NOMO-1 (cell line): ENCODE results near the gene WDFY4.

Source experiments
- DNase-seq, 2 experiments: peaks; one replicate each; lab custom pipeline; 2025; ENCODE audit not compliant: unreplicated experiment in 2 of 2; lab: John Stamatoyannopoulos, UW

Gene WDFY4

GRCh38 chr10:48805848-48806247 is 121.2 kb downstream of the WDFY4 start:
- no peak for DNase-seq

- DNase-seq: no peak
Measured at GRCh38 chr10:48806342-48806741, 121.7 kb downstream of the WDFY4 start.

GRCh38 chr10:48807791-48808470 is 123.3 kb downstream of the WDFY4 start:
- DNase-seq: no peak

- no peak for DNase-seq
Measured at GRCh38 chr10:48809261-48809660, 124.6 kb downstream of the WDFY4 start.

GRCh38 chr10:48811461-48811860 is 126.8 kb downstream of the WDFY4 start:
- DNase-seq: no peak

GRCh38 chr10:48811917-48812316 is 127.2 kb downstream of the WDFY4 start:
- DNase-seq: no peak

GRCh38 chr10:48813291-48813690 is 128.6 kb downstream of the WDFY4 start:
- DNase-seq: no peak

- no peak for DNase-seq
Measured at GRCh38 chr10:48813825-48814224, 129.2 kb downstream of the WDFY4 start.

- DNase-seq: no peak
Measured at GRCh38 chr10:48814933-48815332, 130.3 kb downstream of the WDFY4 start.

GRCh38 chr10:48817141-48817540 is 132.5 kb downstream of the WDFY4 start:
- no peak for DNase-seq

GRCh38 chr10:48818081-48818480 is 133.4 kb downstream of the WDFY4 start:
- no peak for DNase-seq

GRCh38 chr10:48818861-48819520 is 134.3 kb downstream of the WDFY4 start:
- DNase-seq: no peak

GRCh38 chr10:48819783-48820182 is 135.1 kb downstream of the WDFY4 start:
- no peak for DNase-seq

GRCh38 chr10:48820231-48820630 is 135.6 kb downstream of the WDFY4 start:
- no peak for DNase-seq

GRCh38 chr10:48820699-48821098 is 136.0 kb downstream of the WDFY4 start:
- DNase-seq: no peak

- no peak for DNase-seq
Measured at GRCh38 chr10:48821111-48821510, 136.4 kb downstream of the WDFY4 start.

GRCh38 chr10:48821692-48822091 is 137.0 kb downstream of the WDFY4 start:
- DNase-seq: no peak

GRCh38 chr10:48833674-48834073 is 149.0 kb downstream of the WDFY4 start:
- no peak for DNase-seq

GRCh38 chr10:48834189-48834965 is 149.7 kb downstream of the WDFY4 start:
- DNase-seq: no peak

GRCh38 chr10:48835781-48836180 is 151.1 kb downstream of the WDFY4 start:
- no peak for DNase-seq

GRCh38 chr10:48836605-48837004 is 151.9 kb downstream of the WDFY4 start:
- no peak for DNase-seq

- DNase-seq: no peak
Measured at GRCh38 chr10:48838834-48839233, 154.2 kb downstream of the WDFY4 start.
